GM19238 (cell line): Measurements from ENCODE around the gene FAU.
"Not testable (repeated sequence)": the region's sequence is repeated elsewhere in the genome, so short reads cannot be mapped to it uniquely, and the experiment has no call there.

Experiments
- DNase-seq: peaks from one replicate; pipeline ENCODE4 v3.0.0; 2011; ENCODE audit warnings: low spot score; ENCODE audit not compliant: insufficient read length

The FAU gene

GRCh38 chr11:65121865-65122696, at the start of gene FAU, which contains the start of gene MRPL49:
Gene FAU (minus strand): TSS chr11:65122134. CDS start chr11:65121813, 321 bp downstream.
Gene MRPL49 (plus strand): TSS chr11:65122321. CDS start chr11:65122347, 26 bp downstream.
- peak; percentile 96 for DNase-seq

GRCh38 chr11:65170058-65170534, 48.2 kb upstream of the FAU start, which contains the start of gene SPDYC:
Gene SPDYC (plus strand): TSS chr11:65170233. CDS start chr11:65171358, 1,125 bp downstream.
- DNase-seq: no peak

- DNase-seq: no peak
Observed at GRCh38 chr11:65169164-65169641, 47.3 kb upstream of the FAU start.

- no peak for DNase-seq
Observed at GRCh38 chr11:65167656-65168055, 45.7 kb upstream of the FAU start.

DNA sequence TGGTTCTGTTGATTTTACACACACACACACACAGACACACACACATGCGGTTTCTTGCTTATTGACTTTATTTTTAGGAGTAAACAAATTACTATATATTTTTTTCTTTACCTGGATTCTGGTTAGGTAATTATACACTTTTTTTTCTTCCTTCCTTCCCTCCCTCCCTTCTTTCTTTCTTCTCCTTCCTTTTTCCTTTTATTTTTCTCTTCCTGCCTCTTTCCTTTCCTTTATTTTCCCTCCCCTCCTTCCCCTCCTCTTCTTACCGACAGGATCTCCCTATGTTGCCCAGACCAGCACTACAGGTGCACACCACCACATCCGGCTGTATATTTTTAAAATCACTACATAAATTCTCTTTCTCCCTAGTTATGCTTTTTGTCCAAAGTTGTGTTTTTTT, 45.0 kb upstream of the FAU start:
- DNase-seq: no peak

GRCh38 chr11:65165410-65166317, 43.7 kb upstream of the FAU start:
- no peak for DNase-seq

DNA sequence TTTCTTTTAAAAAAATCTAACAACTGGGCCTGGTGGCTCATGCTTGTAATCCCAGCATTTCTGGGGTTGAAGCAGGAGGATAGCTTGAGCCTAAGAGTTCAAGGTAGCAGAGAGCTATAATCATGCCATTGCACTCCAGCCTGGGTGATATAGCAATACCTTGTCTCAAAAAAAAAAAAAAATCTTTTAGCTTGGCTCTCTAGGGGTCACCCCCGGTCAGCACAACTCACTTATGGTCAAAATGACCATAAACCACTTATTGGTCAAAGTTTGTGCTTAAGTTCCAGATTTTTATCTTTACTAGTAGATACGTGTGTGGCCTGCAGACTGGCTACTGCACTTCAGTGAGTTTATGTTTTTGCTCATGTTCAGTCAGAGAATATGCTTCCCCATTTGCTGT, 41.8 kb upstream of the FAU start:
- no peak for DNase-seq

DNA sequence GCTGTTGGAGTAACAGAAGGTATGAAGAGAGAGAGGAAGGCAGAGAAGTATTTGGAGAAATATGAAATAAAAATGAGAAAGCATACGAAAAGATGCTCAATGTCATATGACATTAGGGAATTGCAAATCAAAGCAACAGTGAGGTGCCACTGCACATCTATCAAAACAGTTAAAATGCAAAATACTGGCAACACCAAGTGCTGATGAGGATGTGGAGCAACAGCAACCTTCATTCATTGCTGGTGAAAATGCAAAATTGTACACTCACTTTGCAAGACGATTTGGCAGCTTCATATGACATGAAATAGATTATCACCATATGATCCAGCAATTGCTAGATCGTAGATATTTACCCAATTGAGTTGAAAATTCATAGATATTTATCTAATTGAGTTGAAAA, 38.7 kb upstream of the FAU start:
- no peak for DNase-seq

DNA sequence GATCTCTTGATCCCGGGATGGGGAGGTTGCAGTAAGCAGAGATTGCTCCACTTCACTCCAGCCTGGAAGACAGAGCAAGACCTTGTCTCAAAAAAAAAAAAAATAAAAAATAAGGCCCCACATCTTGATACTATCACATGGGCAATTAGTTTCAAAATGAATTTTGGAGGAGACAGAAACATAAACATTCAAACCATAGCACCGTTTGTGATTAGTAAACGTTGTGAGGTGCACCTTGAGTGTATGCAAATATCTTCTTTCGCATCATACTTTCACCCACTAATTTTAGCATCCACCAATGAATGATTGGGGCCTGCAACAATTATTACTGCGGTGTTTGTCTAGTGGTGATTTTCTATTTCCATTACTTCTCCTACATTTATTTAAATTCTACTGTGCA, 37.1 kb upstream of the FAU start:
- no peak for DNase-seq

DNA sequence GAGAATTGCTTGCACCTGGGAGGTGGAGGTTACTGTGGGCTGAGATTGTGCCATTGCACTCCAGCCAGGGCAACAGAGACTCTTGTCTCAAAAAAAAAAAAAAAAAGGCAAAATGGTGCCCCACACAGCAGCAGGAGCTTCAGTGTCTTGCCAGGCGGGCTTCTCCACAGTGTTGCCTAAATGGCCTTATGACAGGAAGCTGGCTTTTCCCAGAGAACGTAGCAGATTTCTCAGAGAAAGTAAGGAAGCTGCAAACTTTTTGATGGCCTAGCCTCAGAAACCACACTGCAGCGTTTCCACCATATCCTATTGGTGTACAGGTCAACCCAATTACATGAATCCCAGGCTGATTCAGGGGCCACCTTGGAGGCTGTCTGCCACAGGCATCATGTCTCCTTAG, 35.4 kb upstream of the FAU start:
- DNase-seq: no peak

GRCh38 chr11:65156926-65157325, 35.0 kb upstream of the FAU start:
- no peak for DNase-seq

DNA sequence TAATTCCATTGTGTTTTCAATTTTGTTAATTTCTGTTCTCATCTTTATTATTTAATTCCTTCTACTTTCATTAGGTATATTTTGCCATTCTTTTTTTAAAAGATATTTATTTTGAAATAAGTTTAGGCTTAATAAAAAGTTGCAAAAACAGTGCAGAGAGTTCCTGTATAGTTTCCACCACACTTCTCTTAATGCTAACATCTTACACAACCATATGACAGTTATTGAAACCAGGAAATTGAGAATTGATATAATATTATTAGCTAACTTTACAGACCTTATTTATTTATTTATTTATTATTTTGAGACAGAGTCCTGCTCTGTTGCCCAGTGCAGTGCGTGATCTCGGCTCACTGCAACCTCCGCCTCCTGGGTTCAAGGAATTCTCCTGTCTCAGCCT, 34.3 kb upstream of the FAU start:
- DNase-seq: no peak

DNA sequence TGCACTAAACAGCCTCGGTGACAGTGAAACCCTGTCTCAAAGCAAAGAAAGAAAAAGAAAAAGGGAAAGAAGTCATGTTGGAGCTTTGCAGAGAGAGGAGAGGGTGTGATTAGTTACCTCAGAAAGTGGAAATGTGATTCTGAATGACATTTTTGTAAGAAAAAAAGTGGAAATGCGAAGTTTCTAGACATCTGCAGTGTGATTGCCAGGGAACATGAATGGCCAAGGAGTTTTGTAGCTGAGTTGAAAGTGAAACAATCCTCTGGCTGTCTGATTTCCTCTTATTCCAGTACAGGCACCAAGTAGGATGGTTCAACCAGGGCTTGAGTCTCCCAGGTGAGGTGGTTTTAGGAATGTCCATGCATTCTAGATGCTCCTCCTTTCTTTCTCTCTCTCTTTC, 30.2 kb upstream of the FAU start:
- no peak for DNase-seq

GRCh38 chr11:65151331-65151899, 29.5 kb upstream of the FAU start:
- no peak for DNase-seq

- no peak for DNase-seq
Observed at GRCh38 chr11:65150509-65151299, 28.8 kb upstream of the FAU start.

GRCh38 chr11:65150131-65150508, 28.2 kb upstream of the FAU start:
- DNase-seq: not testable (repeated sequence)

- no peak for DNase-seq
Observed at GRCh38 chr11:65148657-65149056, 26.7 kb upstream of the FAU start.

- DNase-seq: no peak
Observed at GRCh38 chr11:65147352-65148075, 25.6 kb upstream of the FAU start.

DNA sequence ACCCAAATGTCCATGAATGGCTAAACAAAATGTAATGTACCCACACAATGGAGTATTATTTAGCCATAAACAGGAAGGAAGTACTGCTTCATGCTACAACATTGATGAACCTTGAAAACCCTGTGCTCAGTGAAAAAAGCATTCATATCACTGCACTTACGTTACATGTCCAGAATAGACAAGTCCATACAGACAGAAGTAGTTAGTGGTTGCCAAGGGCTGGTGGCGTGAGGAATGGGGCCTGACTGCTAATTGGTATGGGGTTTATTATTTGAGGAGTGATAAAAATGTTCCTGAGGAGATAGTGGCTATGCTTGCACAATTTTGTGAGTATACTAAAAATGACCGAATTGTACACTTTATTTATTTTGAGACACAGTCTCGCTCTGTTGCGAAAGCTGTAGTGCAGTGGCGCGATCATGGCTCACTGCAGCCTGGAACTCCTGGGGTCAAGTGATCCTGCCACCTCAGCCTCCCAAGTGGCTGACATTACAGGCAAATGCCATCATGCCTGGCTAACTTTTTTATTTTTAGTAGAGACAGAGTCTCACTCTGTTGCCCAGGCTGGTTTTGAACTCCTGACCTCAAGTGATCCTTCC, 20.1 kb upstream of the FAU start:
- DNase-seq: no peak
